HG02610 (cell line): ENCODE results near the gene VGLL4.
"Not testable (repeated sequence)": the region's sequence is repeated elsewhere in the genome, so short reads cannot be mapped to it uniquely, and the experiment has no call there.

Source experiments
- ATAC-seq: cut with Tn5 transposase; IDR thresholded peaks from one replicate; pipeline ENCODE4 v1.9.1; 2021; ENCODE audit warnings: mild to moderate bottlenecking, moderate library complexity; ENCODE audit not compliant: unreplicated experiment

The VGLL4 gene

DNA sequence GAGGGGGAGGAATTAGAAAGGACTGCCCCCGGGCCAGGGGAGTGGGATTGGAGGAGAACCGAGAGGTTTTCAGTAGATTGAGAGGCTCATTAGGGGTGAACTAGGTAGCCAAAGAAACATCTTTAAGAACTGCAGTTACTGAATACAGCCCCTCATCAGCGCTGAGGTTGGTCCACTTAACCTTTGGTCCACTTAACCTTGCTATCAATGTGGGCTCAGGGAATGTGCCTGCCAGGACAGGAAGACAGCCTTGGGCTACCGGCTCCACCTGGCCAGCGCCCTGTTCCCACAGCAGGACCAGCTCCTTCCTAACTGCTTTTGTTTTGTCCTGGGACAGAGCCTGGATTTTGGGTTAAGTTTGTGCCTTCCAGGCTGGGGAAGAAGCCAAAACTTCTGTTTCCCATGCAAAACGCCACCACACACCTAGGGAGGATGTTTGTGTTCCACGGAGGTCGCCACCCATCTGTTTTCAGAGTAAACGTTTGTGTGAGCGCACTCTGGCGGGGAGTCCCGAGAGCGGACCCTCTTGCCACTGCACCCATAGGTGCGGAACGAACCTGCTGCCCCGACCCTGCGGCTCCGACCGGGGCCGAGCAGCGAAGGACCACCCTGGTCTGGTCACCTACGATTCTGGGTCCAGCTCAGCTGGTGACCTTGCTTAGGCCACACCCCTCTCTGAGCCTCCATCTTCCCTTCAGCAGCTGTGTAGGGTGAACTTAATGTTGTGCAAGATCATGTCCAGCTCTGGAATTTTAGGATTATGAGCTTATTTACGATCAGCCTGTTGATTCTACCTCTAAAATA lies 107.4 kb downstream of the VGLL4 start:
- no peak for ATAC-seq

- ATAC-seq: no peak
Measured at GRCh38 chr3:11535243-11535960, 108.3 kb downstream of the VGLL4 start.

GRCh38 chr3:11534793-11535101 lies 109.0 kb downstream of the VGLL4 start:
- no peak for ATAC-seq

DNA sequence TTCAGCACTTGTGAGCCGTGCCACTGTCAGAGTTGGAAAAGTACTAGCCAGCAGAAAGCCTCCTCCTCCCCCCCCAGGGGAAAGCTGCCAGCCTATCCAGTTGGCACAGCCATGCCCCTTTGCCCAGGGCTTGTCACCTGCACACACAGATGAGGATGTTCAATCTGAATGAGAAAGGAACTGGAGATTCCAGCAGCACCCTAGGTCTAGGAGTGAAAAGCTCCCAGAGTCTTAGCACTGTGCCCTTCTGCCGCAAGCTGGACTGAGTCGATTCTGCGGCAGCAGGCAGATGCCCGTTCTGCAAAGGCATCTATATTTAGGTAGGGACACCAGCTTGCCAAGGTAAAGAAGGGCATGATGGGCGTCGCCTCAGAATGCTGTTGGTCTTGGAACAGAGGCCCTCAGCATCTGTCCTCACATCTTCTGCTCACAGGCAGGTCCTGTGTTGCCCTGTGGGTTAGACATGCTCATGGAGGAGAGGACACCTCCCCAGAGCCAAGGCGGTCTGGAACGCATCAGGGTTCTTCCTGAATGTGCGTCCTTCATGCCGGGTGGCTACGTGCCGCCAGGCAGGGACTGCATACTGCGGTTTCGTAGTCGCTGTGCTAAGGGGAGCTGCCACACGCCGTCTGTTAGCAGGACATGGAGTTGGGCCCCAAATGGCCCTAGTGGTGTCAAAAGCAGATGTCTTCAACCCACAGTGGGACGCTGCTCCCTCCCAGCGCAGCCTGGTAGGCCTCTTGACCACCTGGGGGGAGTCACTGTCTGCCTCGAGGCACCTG lies 109.5 kb downstream of the VGLL4 start:
- no peak for ATAC-seq

- ATAC-seq: no peak
Measured at GRCh38 chr3:11532931-11533391, 110.8 kb downstream of the VGLL4 start.

- no peak for ATAC-seq
Measured at GRCh38 chr3:11530153-11530721, 113.5 kb downstream of the VGLL4 start.

DNA sequence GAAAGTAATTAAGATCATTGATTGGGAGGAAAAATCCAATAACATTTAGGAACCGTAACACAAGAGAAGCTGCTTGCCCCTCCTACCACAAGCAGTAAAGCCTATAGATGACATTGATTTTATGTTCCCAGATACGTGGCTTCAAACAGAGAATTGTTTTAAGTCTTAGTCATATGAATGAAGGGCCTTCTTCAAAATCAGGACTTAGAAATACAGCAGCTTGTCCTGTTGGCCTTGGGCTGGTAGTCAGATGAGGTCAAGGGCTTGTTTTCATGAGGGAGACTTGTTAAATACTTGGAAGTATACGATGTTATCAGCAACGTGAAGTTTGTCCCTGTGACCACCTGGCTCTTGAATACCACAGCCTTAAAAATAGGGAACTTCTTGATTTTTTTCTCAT lies 114.4 kb downstream of the VGLL4 start:
- ATAC-seq: no peak

DNA sequence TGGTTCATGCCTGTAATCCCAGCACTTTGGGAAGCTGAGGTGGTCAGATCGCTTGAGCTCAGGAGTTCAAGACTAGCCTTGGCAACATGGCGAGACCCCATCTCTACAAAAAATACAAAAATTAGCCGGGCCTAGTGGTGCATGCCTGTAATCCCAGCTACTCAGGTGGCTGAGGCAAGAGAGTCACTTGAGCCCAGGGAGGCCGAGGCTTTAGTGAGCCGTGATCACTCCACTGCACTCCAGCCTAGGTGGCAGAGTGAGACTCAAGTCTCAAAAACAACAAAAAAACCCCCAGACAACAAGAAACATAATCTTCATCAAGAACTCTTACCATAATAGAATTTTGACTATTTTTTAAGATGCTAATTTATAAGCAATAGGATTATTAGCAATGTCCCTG lies 117.6 kb downstream of the VGLL4 start:
- ATAC-seq: not testable (repeated sequence)

GRCh38 chr3:11523572-11524101 lies 120.1 kb downstream of the VGLL4 start:
- ATAC-seq: no peak

DNA sequence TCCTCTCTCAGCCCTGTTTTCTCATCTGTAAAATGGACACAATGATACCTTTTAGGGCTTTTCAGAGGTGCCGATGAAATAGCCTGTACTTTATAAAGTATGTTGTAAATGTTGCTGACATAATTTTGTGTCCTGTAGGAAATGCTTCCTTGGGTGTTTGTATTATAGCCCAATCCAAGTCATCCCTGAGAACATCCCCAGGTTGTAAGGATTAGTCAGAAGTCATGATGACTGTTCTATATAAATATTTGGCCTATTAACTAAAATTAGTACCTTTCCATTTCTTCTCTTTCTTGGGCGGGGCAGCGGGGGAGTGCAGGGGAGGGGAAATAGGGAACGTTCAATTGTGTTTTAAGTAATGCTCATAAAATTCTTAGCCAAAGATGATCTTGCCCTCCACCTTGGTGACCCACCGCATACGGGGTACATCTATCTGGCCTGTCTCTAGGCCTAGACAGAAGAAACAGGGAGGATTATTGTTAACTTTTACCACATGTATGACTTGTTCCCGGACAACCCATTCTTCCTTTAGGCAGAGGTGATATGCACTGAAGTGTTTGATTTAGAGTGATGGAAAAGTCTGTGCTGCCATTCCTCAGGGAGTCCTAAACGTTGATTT lies 120.7 kb downstream of the VGLL4 start:
- ATAC-seq: no peak

DNA sequence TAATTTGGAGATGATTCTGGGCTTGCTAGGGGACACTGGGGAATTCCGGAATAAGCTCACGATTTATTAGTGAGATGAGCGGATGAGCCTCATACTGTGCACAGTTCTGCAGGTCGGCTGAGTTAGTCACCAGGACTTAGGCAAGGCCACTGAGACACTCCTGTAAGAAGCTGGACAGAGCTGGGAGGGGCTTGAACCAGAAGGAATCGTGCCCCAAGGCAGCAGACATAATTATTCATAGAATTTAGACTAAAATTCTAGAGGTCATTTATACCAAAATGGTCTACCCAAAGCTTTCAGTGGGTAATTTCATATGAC lies 121.4 kb downstream of the VGLL4 start:
- no peak for ATAC-seq

GRCh38 chr3:11521167-11521566 lies 122.5 kb downstream of the VGLL4 start:
- no peak for ATAC-seq

GRCh38 chr3:11517601-11518000 lies 126.1 kb downstream of the VGLL4 start:
- no peak for ATAC-seq

- ATAC-seq: no peak
Measured at GRCh38 chr3:11514191-11514821, 129.4 kb downstream of the VGLL4 start.

DNA sequence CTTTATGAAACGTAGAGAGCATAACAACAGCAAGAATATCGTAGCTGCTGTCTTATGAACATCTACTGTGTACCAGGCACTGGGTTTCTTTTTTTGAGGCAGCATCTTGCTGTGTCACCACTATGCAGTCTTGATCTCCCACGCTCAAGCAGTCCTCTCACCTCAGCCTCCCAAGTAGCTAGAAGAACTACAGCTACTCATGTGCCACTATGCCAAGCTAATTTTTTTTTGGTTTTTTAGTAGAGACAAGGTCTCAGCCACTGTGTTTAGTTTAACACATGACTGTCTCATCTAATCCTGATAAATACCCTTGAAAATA lies 129.9 kb downstream of the VGLL4 start:
- no peak for ATAC-seq

- ATAC-seq: not testable (repeated sequence)
Measured at GRCh38 chr3:11513125-11513816, 130.4 kb downstream of the VGLL4 start.

DNA sequence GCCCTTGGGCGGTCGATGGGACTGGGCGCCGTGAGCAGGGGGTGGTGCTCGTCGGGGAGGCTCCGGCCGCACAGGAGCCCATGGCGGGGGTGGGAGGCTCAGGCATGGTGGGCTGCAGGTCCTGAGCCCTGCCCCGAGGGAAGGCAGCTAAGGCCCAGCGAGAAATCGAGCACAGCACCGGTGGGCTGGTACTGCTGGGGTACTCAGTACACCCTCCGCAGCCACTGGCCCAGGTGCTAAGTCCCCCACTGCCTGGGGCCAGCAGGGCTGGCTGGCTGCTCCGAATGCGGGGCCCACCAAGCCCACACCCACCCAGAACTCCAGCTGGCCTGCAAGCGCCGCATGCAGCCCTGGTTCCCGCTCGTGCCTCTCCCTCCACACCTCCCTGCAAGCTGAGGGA lies 132.1 kb downstream of the VGLL4 start:
- not testable (repeated sequence) for ATAC-seq

- no peak for ATAC-seq
Measured at GRCh38 chr3:11510356-11510755, 133.4 kb downstream of the VGLL4 start.

DNA sequence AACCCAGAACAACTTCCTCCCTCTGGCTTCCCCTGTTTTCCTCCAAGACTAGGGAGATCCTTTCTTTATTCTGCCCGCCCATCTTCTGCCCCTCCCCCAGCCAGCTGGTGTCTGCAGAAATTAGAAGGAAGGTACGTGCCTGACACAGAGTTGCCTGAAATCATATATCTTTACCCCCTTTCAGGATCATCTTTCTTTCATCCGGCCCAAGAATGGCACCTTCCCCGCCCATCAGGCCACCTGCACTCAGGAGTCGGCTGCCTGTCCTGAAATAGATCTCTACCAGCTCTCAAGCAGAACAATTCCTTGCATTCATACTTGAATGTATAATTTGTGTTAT lies 133.7 kb downstream of the VGLL4 start:
- ATAC-seq: no peak
